HG03342 (cell line): Measurements from ENCODE around the gene METTL9.
"Not testable (repeated sequence)": the region's sequence is repeated elsewhere in the genome, so short reads cannot be mapped to it uniquely, and the experiment has no call there.

Source experiments
- ATAC-seq: cut with Tn5 transposase; IDR thresholded peaks from one replicate; pipeline ENCODE4 v1.9.1; 2021; ENCODE audit warnings: mild to moderate bottlenecking, moderate library complexity; ENCODE audit not compliant: unreplicated experiment

METTL9 gene

GRCh38 chr16:21599122-21600030, at the start of gene METTL9:
TSS of gene METTL9 (plus strand) at chr16:21599577. CDS start at chr16:21599734, 157 bp downstream.
- peak; percentile 90 for ATAC-seq

DNA sequence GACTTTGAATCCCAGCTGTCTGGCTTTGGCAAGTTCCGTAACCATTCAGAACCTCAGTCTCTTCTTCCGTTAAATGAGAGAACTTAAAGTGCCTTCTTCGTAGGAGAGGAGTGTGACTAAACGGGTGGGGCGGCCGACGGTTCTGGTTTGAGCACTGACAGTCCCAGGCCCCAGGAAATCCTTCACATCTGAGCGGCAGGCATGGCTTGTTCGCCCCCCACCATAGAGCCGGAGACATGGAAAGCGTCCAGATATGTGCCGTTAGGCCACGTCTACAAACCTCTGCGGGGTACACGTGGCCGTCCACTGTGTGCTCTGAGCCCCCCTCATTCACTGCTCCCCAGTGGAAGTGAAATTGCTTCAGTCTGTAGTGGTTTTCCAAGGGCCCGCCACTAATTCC, 49.4 kb upstream of the METTL9 start:
- not testable (repeated sequence) for ATAC-seq

DNA sequence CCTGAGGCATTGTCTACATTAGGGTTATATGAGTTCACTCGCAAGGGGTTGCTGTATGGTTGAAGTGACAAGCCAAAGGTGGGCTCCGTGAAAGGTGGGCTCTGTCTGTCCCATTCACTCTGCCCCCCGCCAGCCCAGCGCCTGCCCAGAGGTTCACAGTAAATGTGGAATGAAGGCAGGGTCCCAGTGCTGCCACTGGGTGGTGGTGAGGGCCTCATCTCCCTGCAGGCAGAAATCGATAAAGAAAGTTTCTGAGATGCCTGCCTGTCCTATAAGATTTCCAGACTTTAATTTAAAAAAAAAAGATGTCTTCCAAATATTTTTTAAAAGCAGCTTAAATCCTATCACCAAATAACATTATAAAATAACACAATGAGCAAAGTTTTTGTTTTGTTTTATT, 48.9 kb upstream of the METTL9 start:
- not testable (repeated sequence) for ATAC-seq

- ATAC-seq: not testable (repeated sequence)
Measured at GRCh38 chr16:21551076-21551475, 48.3 kb upstream of the METTL9 start.

DNA sequence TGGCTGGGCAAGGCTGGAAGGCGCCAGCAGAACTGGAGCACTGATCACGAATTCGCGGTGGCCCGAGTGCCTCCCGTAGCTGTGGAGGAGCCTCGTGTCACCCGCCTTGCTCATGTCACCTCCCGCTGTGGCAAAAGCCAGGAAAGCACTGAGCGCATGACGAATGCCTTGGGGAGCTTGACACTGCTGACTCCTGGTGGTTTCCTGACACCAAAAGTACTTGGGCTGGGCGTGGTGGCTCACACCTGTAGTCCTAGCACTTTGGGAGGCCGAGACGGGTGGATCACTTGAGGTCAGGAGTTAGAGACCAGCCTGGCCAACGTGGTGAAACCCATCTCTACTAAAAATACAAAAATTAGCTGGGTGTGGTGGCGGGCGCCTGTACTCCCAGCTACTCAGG, 47.8 kb upstream of the METTL9 start:
- not testable (repeated sequence) for ATAC-seq

- not testable (repeated sequence) for ATAC-seq
Measured at GRCh38 chr16:21553481-21554296, 45.7 kb upstream of the METTL9 start.

DNA sequence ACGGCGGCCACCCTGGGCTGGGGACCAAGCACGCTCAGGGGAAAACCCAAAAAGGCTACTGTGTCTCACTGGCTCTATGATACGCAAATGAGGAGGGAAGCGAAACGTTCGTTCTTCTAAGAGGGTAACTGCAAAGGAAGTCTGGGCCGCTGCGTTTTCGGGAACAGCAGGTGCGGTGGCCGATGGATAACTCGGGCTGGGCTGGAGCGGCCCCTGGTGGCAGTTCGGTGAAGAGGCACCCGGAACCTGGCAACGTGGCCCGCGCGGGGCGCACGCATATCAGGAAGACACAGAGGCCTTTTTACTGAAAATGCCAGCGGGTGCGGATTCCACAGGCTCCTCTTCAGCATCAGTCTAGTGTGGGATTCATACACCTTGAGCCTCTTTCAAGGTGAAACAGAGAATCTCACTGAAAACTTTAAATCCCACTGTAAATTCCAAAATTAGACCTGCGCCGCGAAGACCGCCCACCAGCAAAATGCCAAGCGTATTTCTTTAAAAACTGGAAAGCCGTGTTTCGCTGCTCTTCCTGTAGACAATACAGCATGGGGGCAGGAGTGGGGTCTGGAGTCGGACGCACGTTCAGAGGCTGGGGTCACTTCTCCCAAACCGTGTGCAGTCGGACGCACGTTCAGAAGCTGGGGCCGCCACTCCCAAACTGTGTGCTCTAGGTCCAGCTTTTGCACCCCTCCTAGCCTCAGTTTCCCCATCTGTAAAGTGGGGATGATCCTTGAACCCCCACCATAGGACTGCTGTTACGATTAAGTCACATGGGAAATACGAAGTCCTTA, 44.4 kb upstream of the METTL9 start:
- peak; percentile 94 for ATAC-seq

DNA sequence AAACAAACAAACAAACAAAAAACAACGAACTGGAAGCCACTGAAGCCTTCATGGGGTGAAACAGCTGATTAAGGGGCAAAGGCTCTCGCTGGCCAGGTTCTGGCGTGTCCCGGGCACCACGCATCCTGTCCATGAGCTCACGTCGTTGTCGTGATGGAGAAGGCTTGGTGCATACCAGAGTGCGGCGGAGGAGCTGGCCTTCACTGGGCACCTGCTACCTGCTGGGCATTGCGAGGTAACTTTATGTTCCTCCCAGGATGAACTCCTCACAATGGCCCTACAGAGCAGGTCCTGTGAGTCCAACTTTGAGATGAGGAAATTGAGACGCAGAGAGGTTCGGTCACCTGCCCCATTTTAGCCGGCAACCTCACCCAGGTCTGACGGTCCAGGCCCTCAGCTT, 43.8 kb upstream of the METTL9 start:
- not testable (repeated sequence) for ATAC-seq

DNA sequence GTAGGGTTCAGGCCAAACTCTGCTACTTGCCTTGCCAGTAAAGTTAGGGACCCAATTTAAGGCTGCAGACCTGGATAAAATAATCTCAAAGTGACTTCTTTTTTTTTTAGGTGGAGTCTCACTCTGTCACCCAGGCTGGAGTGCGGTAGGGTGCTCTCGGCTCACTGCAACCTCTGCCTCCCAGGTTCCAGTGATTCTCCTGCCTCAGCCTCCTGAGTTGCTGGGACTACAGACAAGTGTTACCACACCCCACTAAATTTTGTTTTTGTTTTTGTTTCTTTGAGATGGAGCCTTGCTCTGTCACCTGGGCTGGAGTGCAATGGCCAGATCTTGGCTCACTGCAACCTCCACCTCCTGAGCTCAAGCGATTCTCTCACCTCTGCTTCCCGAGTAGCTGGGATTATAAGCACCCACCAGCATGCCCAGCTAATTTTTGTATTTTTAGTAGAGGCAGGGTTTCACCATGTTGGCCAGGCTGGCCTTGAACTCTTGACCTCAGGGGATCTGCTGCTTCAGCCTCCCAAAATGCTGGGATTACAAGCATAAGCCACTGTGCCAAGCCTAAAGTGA, 43.3 kb upstream of the METTL9 start:
- not testable (repeated sequence) for ATAC-seq

DNA sequence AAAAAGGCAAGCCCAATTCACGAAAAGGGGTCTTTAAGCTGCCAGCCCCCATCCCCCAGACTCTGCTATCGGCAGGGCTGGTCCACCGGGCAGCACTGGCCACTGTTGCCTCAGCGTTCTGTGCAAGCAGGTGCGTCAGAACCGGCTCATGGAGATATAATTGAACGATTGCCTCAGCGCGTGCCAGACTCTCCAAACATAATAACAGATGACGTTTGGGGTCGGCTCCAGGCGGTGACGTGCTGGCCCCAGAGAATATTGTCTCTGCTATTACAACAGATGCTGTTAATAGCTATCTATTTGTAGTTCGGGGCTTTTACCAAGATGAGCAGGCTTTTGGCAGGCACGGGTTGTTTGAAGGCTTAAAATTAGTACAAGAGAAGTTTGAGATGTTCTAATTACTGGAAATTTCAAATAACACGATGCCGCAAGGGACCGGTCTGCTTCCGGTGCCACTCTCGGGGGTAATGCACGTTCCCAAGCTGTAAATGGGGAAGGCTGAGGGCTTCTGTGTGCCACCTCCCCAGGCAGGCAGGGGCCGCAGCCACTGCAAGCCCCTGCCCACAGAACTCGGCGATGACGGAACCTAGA, 42.6 kb upstream of the METTL9 start:
- not testable (repeated sequence) for ATAC-seq

GRCh38 chr16:21560462-21560861, 38.9 kb upstream of the METTL9 start:
- no peak for ATAC-seq

GRCh38 chr16:21563676-21564075, 35.7 kb upstream of the METTL9 start:
- no peak for ATAC-seq

- ATAC-seq: not testable (repeated sequence)
Measured at GRCh38 chr16:21564367-21564766, 35.0 kb upstream of the METTL9 start.

DNA sequence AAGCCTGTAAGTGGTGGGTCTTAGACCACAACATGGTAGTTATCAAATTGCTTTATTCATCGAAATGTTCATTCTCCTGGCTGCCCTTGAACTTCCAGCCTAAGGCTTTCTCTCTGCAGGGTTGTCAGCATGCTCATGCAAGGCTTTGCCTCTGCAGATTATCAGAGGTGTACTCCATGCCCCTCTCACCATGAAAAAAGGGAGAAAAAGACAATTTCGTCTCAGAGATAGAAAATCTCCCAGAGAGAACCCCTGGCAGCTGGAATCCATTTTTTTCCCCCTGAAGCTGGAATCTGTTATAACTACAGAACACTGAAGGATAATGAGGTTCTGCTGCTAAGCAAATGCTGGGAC, 33.9 kb upstream of the METTL9 start:
- ATAC-seq: no peak

DNA sequence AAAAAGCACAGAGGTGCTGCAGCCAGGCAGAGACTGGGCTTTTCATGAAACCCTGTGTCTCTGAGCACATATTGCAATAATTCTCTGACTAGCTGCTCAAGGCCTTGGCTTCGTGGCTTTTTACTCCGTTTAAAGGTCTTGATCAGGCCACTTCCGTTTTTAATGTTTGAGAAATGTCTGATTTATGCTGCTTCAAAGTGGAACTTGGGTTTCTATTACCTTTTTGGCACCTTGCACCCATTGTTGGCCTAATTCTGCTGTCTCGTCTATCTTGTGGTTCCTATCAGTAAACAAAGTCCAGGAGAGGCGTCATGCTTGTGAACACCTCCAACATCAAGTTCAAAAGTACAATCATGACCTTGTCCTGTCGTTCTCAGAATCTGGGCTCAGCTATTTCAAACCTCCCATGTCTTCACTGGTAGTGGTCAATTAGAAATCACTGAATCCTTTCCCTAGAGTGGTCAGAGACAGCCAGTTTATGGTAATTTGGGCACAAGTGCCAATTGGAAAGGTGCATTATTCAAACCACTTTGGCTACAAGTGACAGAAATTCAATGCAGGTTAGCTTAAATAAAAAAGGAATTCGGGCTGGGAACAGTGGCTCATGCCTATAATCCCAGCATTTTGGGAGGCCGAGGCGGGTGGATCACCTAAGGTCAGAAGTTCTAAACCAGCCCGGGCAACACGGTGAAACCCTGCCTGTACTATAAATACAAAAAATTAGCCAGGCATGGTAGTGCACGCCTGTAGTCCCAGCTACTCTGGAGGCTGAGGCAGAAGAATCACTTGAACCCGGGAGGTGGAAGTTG, 33.3 kb upstream of the METTL9 start:
- no peak for ATAC-seq

- ATAC-seq: no peak
Measured at GRCh38 chr16:21566891-21567414, 32.4 kb upstream of the METTL9 start.

GRCh38 chr16:21567496-21567895, 31.9 kb upstream of the METTL9 start:
- ATAC-seq: not testable (repeated sequence)

DNA sequence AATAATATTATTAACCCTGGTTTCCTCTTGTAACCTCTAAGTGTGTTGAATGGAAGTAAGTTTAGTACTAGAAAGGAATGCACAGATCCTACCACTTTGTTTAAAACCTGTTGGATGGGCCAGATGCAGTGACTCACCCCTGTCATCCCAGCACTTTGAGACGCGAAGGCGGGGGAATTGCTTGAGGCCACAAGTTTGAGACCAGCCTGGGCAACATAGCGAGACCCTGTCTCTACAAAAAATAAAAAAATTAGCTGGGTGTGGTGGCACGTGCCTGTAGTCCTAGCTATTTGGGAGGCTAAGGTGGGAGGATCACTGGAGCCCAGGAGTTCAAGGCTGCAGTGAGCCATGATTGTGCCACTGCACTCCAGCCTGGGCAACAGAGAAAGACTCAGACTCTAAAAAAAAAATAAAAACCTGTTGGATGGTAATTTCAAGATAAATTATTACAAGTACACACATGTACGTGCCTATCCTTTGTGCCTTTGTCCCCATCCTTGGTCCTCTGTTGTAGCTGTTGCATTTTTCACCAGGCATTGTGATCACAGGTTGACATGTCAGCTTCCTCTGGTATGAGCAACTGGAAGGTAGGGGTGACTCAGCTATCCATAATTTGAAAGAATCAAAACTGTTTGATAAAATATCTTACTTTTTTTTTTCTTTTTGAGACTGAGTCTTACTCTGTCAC, 30.7 kb upstream of the METTL9 start:
- ATAC-seq: no peak

GRCh38 chr16:21570676-21571017, 28.7 kb upstream of the METTL9 start:
- no peak for ATAC-seq
